Natural killer cell (primary cell): ENCODE results near the gene DCUN1D2. TPM values are rescaled to one million over a fixed set of nuclear protein-coding genes. Genes with fewer than 3 reads are reported as not detected.

ENCODE experiments used
- ATAC-seq, 3 donors: fragments of 150-1000 bp in 2 of 3; fragments of 200-7000 bp in 1 of 3; cut with Tn5 transposase; 1 replicate in 1 of 3; 2 replicates in 2 of 3; pipeline ENCODE4 v1.10.0; 2021; ENCODE audit warnings: mild to moderate bottlenecking in 2 of 3, moderate library complexity in 2 of 3
- DNase-seq, 2 donors: peaks; one replicate each; pipeline versions ENCODE4 v3.0.0 to v3.0.0-alpha.2; 2013 to 2021; ENCODE audit warnings: mixed read lengths in 1 of 2
- H3K27ac ChIP-seq: one replicate; pipeline ENCODE4 v1.5.1; 2013; ENCODE audit warnings: mild to moderate bottlenecking, low read length
- H3K27me3 ChIP-seq: one replicate; pipeline ENCODE4 v1.6.1; 2013; ENCODE audit warnings: low read length; ENCODE audit not compliant: control insufficient read depth, insufficient read depth
- H3K36me3 ChIP-seq: one replicate; pipeline ENCODE4 v1.6.1; 2013; ENCODE audit warnings: low read length; ENCODE audit not compliant: control insufficient read depth, insufficient read depth
- H3K4me1 ChIP-seq: one replicate; pipeline ENCODE4 v1.6.1; 2013; ENCODE audit warnings: low read length; ENCODE audit not compliant: control insufficient read depth, insufficient read depth
- H3K4me3 ChIP-seq: one replicate; pipeline ENCODE4 v1.5.1; 2013; ENCODE audit warnings: low read length
- H3K9me3 ChIP-seq: one replicate; pipeline ENCODE4 v1.6.1; 2013; ENCODE audit warnings: low read length; ENCODE audit not compliant: control insufficient read depth, insufficient read depth
- H3K27ac Mint-ChIP-seq, 2 donors: one replicate each; pipeline ENCODE4 v1.8.0; 2022; ENCODE audit warnings: mild to moderate bottlenecking in 2 of 2, mixed read lengths in 2 of 2, moderate library complexity in 1 of 2
- H3K27me3 Mint-ChIP-seq, 2 donors: one replicate each; pipeline ENCODE4 v1.8.0; 2022; ENCODE audit warnings: low read depth in 2 of 2, mixed read lengths in 2 of 2
- H3K36me3 Mint-ChIP-seq: one replicate; pipeline ENCODE4 v1.8.0; 2022; ENCODE audit warnings: mixed read lengths
- H3K4me1 Mint-ChIP-seq, 2 donors: one replicate each; pipeline ENCODE4 v1.8.0; 2022; ENCODE audit warnings: mixed read lengths in 2 of 2
- H3K4me3 Mint-ChIP-seq: one replicate; pipeline ENCODE4 v1.8.0; 2022; ENCODE audit warnings: mild to moderate bottlenecking, moderate library complexity, mixed read lengths
- H3K9me3 Mint-ChIP-seq, 2 donors: one replicate each; pipeline ENCODE4 v1.8.0; 2022; ENCODE audit warnings: mixed read lengths in 2 of 2
- WGBS: methylation state at CpG from one replicate; pipeline ENCODE4 v1.1.7; 2013; ENCODE audit warnings: missing lambda C conversion rate; ENCODE audit not compliant: insufficient coverage; 5-methylcytosine and 5-hydroxymethylcytosine counted together
- intact Hi-C: fragments of 100-400 bp; cut with micrococcal nuclease; formaldehyde crosslinking; loops from one replicate; pipeline ENCODE4 v1.14.2; 2022
- total RNA-seq, 4 donors: library from RNA; stranded (reverse); fragments of 120-200 nt in 1 of 4; gene quantifications; one replicate each; pipeline versions ENCODE4 v1.2.3 to v1.2.4, GENCODE V29; 2013 to 2022
- TF ChIP-seq, protein P1 (sequence below): fragments of 200-600 bp; IDR thresholded peaks from one replicate; pipeline ENCODE4 v1.8.0; 2022; ENCODE audit warnings: antibody characterized with exemption

Gene DCUN1D2
- total RNA-seq, 3 donors from 2014 or later (not counting 1 experiment from before 2014, with no cell fraction given), result 26.1 to 33.9 (median 27.1) TPM

DNA sequence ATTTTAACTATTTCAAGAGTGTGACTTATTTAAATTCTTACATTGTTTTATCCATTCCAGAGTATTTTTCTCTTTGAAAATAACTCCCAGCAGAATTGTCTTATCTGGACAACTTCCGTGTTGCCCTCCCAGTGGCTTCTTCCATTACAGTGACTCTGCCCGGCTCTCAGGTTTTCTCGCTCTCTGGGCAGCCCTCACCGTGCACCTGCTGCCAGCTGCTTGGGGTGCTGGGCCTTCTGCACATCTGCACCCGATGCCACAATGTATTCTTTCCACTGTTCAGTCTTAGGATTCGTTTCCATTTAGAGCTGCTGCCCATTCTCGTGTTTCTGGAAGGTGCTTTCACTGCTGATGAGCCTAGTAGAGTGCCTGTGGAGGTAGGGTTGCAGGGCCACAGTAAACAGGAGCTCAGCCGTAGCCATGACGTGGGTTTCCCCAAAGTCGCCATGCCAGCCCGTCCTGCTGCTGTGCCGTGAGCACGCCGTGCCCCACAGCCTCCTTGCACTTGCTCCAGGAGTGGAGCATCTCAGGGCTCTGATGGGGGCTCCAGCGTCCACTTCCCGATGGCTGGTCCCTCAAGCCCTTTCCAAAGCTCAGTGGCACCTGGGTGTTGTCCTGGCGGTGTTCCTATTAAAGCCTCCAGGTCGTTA, 46.1 kb upstream of the DCUN1D2 start:
- TF ChIP-seq, protein P1, sequence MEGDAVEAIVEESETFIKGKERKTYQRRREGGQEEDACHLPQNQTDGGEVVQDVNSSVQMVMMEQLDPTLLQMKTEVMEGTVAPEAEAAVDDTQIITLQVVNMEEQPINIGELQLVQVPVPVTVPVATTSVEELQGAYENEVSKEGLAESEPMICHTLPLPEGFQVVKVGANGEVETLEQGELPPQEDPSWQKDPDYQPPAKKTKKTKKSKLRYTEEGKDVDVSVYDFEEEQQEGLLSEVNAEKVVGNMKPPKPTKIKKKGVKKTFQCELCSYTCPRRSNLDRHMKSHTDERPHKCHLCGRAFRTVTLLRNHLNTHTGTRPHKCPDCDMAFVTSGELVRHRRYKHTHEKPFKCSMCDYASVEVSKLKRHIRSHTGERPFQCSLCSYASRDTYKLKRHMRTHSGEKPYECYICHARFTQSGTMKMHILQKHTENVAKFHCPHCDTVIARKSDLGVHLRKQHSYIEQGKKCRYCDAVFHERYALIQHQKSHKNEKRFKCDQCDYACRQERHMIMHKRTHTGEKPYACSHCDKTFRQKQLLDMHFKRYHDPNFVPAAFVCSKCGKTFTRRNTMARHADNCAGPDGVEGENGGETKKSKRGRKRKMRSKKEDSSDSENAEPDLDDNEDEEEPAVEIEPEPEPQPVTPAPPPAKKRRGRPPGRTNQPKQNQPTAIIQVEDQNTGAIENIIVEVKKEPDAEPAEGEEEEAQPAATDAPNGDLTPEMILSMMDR, result no peak
- no peaks in the 10 kb centered on the region for H3K4me1 Mint-ChIP-seq
- Histone ChIP-seq H3K4me3 (no peak overlapping the region), H3K36me3 (peaks cover 8% of the 10 kb centered on the region), H3K27ac (no peak overlapping the region), H3K9me3 (no peaks in the 10 kb centered on the region), H3K27me3 (no peaks in the 10 kb centered on the region), H3K4me1 (no peaks in the 10 kb centered on the region)
- no peak overlapping the region for H3K4me3 Mint-ChIP-seq
- intact Hi-C loops, result no loop called here
- H3K27me3 Mint-ChIP-seq, result no peaks in the 10 kb centered on the region
- no peak for DNase-seq
- H3K27ac Mint-ChIP-seq, result no peak overlapping the region
- H3K9me3 Mint-ChIP-seq, result peaks cover 0 to 3% of the 10 kb centered on the region in 2 donors
- no peaks in the 10 kb centered on the region for H3K36me3 Mint-ChIP-seq
- no peak for ATAC-seq
- WGBS, result 96% methylated on average over 17 of the region's 18 CpGs

DNA sequence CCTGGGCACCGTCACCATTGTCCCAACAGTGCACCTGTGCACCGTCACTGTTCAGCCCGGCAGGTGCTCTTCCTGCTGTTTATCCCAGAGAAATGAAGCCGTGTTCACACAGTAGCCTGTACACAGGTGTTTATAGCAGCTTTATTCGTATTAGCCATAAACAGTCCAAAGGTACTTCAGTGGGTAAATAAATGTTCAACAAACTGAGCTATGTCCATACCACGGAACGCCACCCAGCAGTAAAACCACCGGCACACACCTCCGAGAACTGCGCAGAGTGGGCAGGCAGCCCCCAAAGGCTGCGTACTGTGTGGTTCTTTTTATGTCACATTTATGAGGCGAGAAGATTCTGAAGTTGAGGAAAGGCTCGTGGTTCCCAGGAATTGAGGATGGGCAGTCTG, 44.9 kb upstream of the DCUN1D2 start:
- Histone ChIP-seq H3K27ac (no peak overlapping the region), H3K36me3 (peaks cover 11% of the 10 kb centered on the region), H3K4me1 (no peaks in the 10 kb centered on the region), H3K9me3 (no peaks in the 10 kb centered on the region), H3K4me3 (no peak overlapping the region), H3K27me3 (no peaks in the 10 kb centered on the region)
- no peak overlapping the region for H3K4me3 Mint-ChIP-seq
- no peak overlapping the region for H3K27ac Mint-ChIP-seq
- intact Hi-C loops, result no loop called here
- H3K36me3 Mint-ChIP-seq, result no peaks in the 10 kb centered on the region
- DNase-seq (no peak), ATAC-seq (no peak)
- TF ChIP-seq, protein P1, result no peak
- no peaks in the 10 kb centered on the region for H3K27me3 Mint-ChIP-seq
- H3K9me3 Mint-ChIP-seq, result no peaks in the 10 kb centered on the region
- no peaks in the 10 kb centered on the region for H3K4me1 Mint-ChIP-seq
- 96% methylated on average over 13 of the region's 13 CpGs for WGBS

- Histone ChIP-seq H3K27ac (no peak overlapping the region), H3K27me3 (no peaks in the 10 kb centered on the region), H3K36me3 (peaks cover 11% of the 10 kb centered on the region), H3K4me3 (no peak overlapping the region), H3K9me3 (no peaks in the 10 kb centered on the region), H3K4me1 (no peaks in the 10 kb centered on the region)
- TF ChIP-seq, protein P1, result no peak
- intact Hi-C loops, result no loop called here
- Mint-ChIP-seq H3K9me3 (no peaks in the 10 kb centered on the region), H3K36me3 (no peaks in the 10 kb centered on the region), H3K27ac (no peak overlapping the region), H3K4me3 (no peak overlapping the region), H3K27me3 (no peaks in the 10 kb centered on the region), H3K4me1 (no peaks in the 10 kb centered on the region)
- no peak for DNase-seq
- ATAC-seq, result no peak
- 97% methylated on average over 10 of the region's 12 CpGs for WGBS
Observed at GRCh38 chr13:113534236-113534860, 43.8 kb upstream of the DCUN1D2 start.
